ENCODE measurements around the gene C1QTNF3.

The C1QTNF3 gene

DNA sequence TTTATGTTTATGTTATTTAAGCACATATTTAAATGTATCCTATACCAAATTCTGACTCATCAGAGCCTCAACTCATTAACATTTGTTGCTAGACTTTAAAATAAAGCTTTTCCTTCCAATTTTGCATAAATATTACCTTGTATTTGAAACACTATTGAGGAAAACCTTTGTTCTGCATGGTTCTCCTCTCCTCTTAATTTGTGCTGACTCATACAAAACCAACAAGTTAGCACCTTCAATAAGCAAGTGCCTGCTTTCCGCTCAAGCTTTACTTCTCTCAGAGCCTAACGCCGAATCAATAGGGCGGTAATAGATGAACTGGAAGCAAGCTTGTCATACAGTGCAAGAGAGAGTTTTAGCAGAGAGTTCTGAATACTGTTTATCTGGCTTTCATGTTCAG is 43.0 kb downstream of the C1QTNF3 start:
- H3K27me3 ChIP-seq (ENCODE audit: insufficient read depth, poor library complexity, severe bottlenecking) = no peaks in the 10 kb centered on the region
- no peaks in the 10 kb centered on the region for H3K4me1 ChIP-seq (ENCODE audit: insufficient read depth, poor library complexity, severe bottlenecking)
- 0 out of 2 replicates have a peak, but pooled peaks cover 3% of the 10 kb centered on the region for H3K36me3 ChIP-seq (ENCODE audit: low read depth)
- ATAC-seq (ENCODE audit: low read depth) (no peak), DNase-seq (ENCODE audit: low spot score) (no peak)
- no peak overlapping the region for H3K27ac ChIP-seq (ENCODE audit: poor library complexity, severe bottlenecking)
- TF ChIP-seq, protein P1, sequence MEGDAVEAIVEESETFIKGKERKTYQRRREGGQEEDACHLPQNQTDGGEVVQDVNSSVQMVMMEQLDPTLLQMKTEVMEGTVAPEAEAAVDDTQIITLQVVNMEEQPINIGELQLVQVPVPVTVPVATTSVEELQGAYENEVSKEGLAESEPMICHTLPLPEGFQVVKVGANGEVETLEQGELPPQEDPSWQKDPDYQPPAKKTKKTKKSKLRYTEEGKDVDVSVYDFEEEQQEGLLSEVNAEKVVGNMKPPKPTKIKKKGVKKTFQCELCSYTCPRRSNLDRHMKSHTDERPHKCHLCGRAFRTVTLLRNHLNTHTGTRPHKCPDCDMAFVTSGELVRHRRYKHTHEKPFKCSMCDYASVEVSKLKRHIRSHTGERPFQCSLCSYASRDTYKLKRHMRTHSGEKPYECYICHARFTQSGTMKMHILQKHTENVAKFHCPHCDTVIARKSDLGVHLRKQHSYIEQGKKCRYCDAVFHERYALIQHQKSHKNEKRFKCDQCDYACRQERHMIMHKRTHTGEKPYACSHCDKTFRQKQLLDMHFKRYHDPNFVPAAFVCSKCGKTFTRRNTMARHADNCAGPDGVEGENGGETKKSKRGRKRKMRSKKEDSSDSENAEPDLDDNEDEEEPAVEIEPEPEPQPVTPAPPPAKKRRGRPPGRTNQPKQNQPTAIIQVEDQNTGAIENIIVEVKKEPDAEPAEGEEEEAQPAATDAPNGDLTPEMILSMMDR (IDR thresholded peaks at IDR 0.05; ENCODE audit: poor library complexity, severe bottlenecking) = no peak
- H3K9me3 ChIP-seq (ENCODE audit: severe bottlenecking) = peaks cover 2% of the 10 kb centered on the region
- no peak overlapping the region for H3K4me3 ChIP-seq (ENCODE audit: severe bottlenecking)

DNA sequence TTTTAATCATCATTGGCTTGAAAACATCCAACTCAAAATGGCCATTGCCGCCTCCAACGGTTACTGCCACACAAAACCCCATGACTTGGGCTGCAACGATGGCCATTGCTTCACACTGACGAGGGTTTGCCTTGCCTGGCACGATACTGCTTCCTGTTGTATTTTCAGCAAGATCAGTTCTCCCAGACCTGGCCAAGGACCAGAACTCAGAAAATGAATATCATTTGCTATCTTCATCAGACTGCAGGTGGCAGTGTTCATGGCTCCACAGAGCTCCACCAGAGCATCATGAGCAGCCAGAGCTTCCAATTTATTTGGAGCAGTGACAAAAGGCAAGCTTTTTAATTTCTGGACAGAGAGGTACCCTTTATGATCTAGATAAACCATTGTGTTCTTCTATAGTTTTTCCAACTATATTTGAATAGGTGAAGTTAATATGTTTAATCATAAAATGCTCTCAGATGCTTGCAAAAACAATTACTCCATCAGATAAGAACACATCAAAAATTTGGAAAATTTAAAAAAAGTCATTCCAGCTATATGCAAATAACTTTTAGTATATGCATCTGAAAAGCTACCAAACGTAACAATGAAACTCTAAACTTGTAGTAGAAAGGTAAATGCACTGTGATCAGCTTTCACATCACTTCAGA is 45.6 kb downstream of the C1QTNF3 start:
- ATAC-seq (ENCODE audit: low read depth) = peak; percentile 76
- no peak for DNase-seq (ENCODE audit: low spot score)
- Histone ChIP-seq H3K4me1 (ENCODE audit: insufficient read depth, poor library complexity, severe bottlenecking) (no peaks in the 10 kb centered on the region), H3K27ac (ENCODE audit: poor library complexity, severe bottlenecking) (no peak overlapping the region), H3K36me3 (ENCODE audit: low read depth) (0 out of 2 replicates have a peak, but pooled peaks cover 3% of the 10 kb centered on the region), H3K4me3 (ENCODE audit: severe bottlenecking) (no peak overlapping the region), H3K27me3 (ENCODE audit: insufficient read depth, poor library complexity, severe bottlenecking) (no peaks in the 10 kb centered on the region), H3K9me3 (ENCODE audit: severe bottlenecking) (peaks cover 2% of the 10 kb centered on the region)
- TF ChIP-seq, protein P1 (IDR thresholded peaks at IDR 0.05; ENCODE audit: poor library complexity, severe bottlenecking) = peak; percentile 90

DNA sequence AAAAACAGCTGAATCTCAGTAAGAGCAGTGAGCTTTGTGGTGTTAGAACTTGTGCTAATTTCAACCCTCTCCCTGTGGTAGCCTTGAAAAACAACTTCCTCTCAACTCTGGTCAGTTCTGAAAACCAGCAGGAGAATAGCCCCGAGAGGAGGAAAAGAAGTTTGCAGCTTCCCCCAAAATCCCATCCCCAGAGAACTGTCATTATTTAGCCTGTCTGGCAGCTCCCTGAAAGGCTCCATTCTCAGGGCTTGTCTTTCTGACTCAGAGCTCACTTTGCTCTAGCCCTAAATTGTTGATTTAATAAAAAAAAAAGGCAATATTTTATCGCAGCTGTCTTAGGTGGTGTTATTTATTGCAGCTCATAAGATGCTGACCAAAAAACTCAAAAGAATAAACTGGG is 47.1 kb downstream of the C1QTNF3 start:
- Histone ChIP-seq H3K4me3 (ENCODE audit: severe bottlenecking) (no peak overlapping the region), H3K27ac (ENCODE audit: poor library complexity, severe bottlenecking) (no peak overlapping the region), H3K9me3 (ENCODE audit: severe bottlenecking) (peaks cover 2% of the 10 kb centered on the region), H3K27me3 (ENCODE audit: insufficient read depth, poor library complexity, severe bottlenecking) (no peaks in the 10 kb centered on the region), H3K4me1 (ENCODE audit: insufficient read depth, poor library complexity, severe bottlenecking) (no peaks in the 10 kb centered on the region), H3K36me3 (ENCODE audit: low read depth) (0 out of 2 replicates have a peak, but pooled peaks cover 3% of the 10 kb centered on the region)
- DNase-seq (ENCODE audit: low spot score) = no peak
- ATAC-seq (ENCODE audit: low read depth) = no peak
- TF ChIP-seq, protein P1 (IDR thresholded peaks at IDR 0.05; ENCODE audit: poor library complexity, severe bottlenecking) = no peak

DNA sequence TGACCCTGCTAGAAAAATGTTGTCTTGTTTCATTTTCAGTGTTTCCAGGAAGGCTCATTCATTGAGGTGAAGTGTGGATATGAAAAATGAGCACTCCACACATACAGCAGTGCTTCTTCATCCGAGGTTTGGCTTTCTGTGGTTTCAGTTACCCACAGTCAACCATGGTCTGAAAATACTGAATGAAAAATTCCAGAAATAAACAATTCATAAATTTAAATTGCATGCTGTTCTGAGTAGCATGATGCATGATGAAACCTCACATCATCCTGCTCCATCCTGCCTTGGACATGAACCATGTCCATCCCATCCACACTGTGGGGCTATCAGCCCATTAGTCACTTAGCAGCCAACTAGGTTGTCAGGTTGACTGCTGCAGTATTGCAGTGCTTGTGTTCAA is 48.2 kb downstream of the C1QTNF3 start:
- TF ChIP-seq, protein P1 (IDR thresholded peaks at IDR 0.05; ENCODE audit: poor library complexity, severe bottlenecking) = peak; percentile 26
- Histone ChIP-seq H3K9me3 (ENCODE audit: severe bottlenecking) (peaks cover 2% of the 10 kb centered on the region), H3K36me3 (ENCODE audit: low read depth) (0 out of 2 replicates have a peak, but pooled peaks cover 3% of the 10 kb centered on the region), H3K4me1 (ENCODE audit: insufficient read depth, poor library complexity, severe bottlenecking) (no peaks in the 10 kb centered on the region), H3K4me3 (ENCODE audit: severe bottlenecking) (no peak overlapping the region), H3K27me3 (ENCODE audit: insufficient read depth, poor library complexity, severe bottlenecking) (no peaks in the 10 kb centered on the region), H3K27ac (ENCODE audit: poor library complexity, severe bottlenecking) (no peak overlapping the region)
- DNase-seq (ENCODE audit: low spot score) = no peak
- ATAC-seq (ENCODE audit: low read depth) = peak; percentile 62

DNA sequence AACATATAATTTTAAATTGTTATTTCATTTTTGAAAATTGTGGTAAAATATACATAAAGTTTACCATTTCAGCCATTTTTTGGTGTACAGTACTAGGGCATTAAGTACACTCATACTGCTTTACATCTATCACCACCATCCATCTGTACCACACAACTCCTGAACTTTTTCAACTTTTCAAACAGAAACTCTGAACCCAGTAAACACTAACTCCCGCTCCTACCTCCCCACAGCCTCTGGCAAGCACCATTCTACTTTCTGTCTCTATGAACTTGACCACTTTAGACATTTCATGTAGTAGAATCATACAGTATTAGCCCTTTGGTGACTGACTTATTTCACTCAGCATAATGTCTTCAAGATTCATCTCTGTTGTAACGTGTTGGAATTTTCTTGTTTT is 50.1 kb downstream of the C1QTNF3 start:
- Histone ChIP-seq H3K36me3 (ENCODE audit: low read depth) (peaks cover 10% of the 10 kb centered on the region; the same call in 1 of the 2 replicates), H3K4me1 (ENCODE audit: insufficient read depth, poor library complexity, severe bottlenecking) (no peaks in the 10 kb centered on the region), H3K27me3 (ENCODE audit: insufficient read depth, poor library complexity, severe bottlenecking) (no peaks in the 10 kb centered on the region), H3K4me3 (ENCODE audit: severe bottlenecking) (no peak overlapping the region), H3K27ac (ENCODE audit: poor library complexity, severe bottlenecking) (no peak overlapping the region), H3K9me3 (ENCODE audit: severe bottlenecking) (peaks cover 2% of the 10 kb centered on the region)
- ATAC-seq (ENCODE audit: low read depth) (no peak), DNase-seq (ENCODE audit: low spot score) (no peak)
- TF ChIP-seq, protein P1 (IDR thresholded peaks at IDR 0.05; ENCODE audit: poor library complexity, severe bottlenecking) = no peak

Measured in RWPE2 (cell line).